ENCODE results near the gene SLC38A10. TPM values are rescaled to one million over a fixed set of nuclear protein-coding genes. Genes with fewer than 3 reads are reported as not detected.

The SLC38A10 gene
- total RNA-seq, 1 experiment from 2014 or later: 109 TPM

DNA sequence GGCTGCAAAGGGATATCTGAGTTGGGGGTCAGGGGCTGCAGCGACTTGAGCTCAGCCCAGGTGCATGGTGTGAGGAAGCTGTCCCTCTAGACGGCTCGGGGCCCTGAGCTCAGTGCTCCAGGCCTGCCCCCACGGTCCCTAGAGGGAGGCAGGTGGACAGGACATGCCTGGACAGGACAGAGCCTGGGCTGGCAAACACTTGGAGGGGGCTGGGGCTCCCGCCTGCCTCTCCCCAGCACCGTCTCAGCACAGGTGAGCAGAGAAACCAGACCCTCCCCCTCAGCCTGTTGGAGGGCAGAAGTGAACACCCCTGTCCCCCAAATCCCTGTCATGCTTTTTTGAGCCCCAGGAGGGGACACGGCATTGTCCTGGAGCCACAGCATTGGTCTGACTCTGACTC, 11.4 kb upstream of the SLC38A10 start:
- BruUV-seq (replicated peaks): no TSS peak
- DNase-seq (ENCODE audit: low read depth, low spot score) (no peak), ATAC-seq (no peak)
- CTCF ChIA-PET: interaction anchor here (1.0 to 2.7 kb wide), 2 partner anchors 11 to 23 kb away, joined by 3 to 9 read pairs; partner anchors contain the start of gene SLC38A10
- Histone ChIP-seq H3K4me2 (ENCODE audit: low read length) (peak overlapping the region; percentile 23), H3K9me2 (ENCODE audit: insufficient read depth) (no peaks in the 10 kb centered on the region), H2AFZ (ENCODE audit: low read depth, low read length, poor library complexity, severe bottlenecking) (no peak overlapping the region), H4K20me1 (ENCODE audit: insufficient read depth) (no peaks in the 10 kb centered on the region), H3K36me3 (ENCODE audit: control insufficient read depth in 1 of 2, insufficient read depth in 2 of 2, low read length in 2 of 2) (no peaks in the 10 kb centered on the region), H3K9ac (ENCODE audit: low read length) (0 out of 2 replicates have a peak overlapping the region, but pooled peaks have one; percentile 10), H3K4me3 (replicated peaks in 1 of 2; ENCODE audit: low read depth in 1 of 2, low read length in 2 of 2) (no peak overlapping the region), H3K27me3 (ENCODE audit: insufficient read depth, low read length) (no peaks in the 10 kb centered on the region), H3K27ac (ENCODE audit: low read depth, low read length) (peak overlapping the region; percentile 30; the same call in 1 of the 2 replicates), H3K79me2 (ENCODE audit: insufficient read depth, low read length) (no peaks in the 10 kb centered on the region; the same call in 1 of the 2 replicates), H3K9me3 (ENCODE audit: control insufficient read depth in 1 of 2, insufficient read depth in 1 of 2, low read depth in 1 of 2, low read length in 2 of 2) (no peaks in the 10 kb centered on the region), H3K4me1 (ENCODE audit: control insufficient read depth in 1 of 2, insufficient read depth in 2 of 2, low read length in 2 of 2) (peaks cover 33 to 43% of the 10 kb centered on the region in 2 experiments)
- TF ChIP-seq ZNF274 (IDR thresholded peaks at IDR 0.05; ENCODE audit: low read depth, low read length): no peak
- no peak for TF ChIP-seq ELF1 (IDR thresholded peaks at IDR 0.05; ENCODE audit: borderline replicate concordance, low read depth)
- no peak for TF ChIP-seq CEBPB (IDR thresholded peaks at IDR 0.05; ENCODE audit: low read depth)
- no peak for TF ChIP-seq YY1 (IDR thresholded peaks at IDR 0.05; ENCODE audit: extremely low read depth, insufficient replicate concordance, low read depth, low read length)
- TF ChIP-seq EGR1 (IDR thresholded peaks at IDR 0.05; ENCODE audit: low read depth): no peak
- TF ChIP-seq SP1 (IDR thresholded peaks at IDR 0.05; ENCODE audit: low read depth): no peak
- TF ChIP-seq CBX3 (IDR thresholded peaks at IDR 0.05; ENCODE audit: low read depth): no peak
- no peak for TF ChIP-seq POLR2AphosphoS5 (IDR thresholded peaks at IDR 0.05; ENCODE audit: low read depth, low read length)
- TF ChIP-seq, protein P1, sequence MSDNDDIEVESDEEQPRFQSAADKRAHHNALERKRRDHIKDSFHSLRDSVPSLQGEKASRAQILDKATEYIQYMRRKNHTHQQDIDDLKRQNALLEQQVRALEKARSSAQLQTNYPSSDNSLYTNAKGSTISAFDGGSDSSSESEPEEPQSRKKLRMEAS (IDR thresholded peaks at IDR 0.05): no peak
- TF ChIP-seq SRF (IDR thresholded peaks at IDR 0.05; ENCODE audit: low read depth): no peak
- TF ChIP-seq EZH2 (IDR thresholded peaks at IDR 0.05): no peak
- TF ChIP-seq, protein P2, sequence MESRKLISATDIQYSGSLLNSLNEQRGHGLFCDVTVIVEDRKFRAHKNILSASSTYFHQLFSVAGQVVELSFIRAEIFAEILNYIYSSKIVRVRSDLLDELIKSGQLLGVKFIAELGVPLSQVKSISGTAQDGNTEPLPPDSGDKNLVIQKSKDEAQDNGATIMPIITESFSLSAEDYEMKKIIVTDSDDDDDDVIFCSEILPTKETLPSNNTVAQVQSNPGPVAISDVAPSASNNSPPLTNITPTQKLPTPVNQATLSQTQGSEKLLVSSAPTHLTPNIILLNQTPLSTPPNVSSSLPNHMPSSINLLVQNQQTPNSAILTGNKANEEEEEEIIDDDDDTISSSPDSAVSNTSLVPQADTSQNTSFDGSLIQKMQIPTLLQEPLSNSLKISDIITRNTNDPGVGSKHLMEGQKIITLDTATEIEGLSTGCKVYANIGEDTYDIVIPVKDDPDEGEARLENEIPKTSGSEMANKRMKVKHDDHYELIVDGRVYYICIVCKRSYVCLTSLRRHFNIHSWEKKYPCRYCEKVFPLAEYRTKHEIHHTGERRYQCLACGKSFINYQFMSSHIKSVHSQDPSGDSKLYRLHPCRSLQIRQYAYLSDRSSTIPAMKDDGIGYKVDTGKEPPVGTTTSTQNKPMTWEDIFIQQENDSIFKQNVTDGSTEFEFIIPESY (IDR thresholded peaks at IDR 0.05; ENCODE audit: extremely low read depth, insufficient replicate concordance, low read length): no peak
- no peak for TF ChIP-seq TCF7L2 (IDR thresholded peaks at IDR 0.05; ENCODE audit: borderline replicate concordance, extremely low read depth, insufficient read depth, insufficient read length)
- TF ChIP-seq EZH2phosphoT487 (IDR thresholded peaks at IDR 0.05; ENCODE audit: borderline replicate concordance): no peak
- TF ChIP-seq FOSL1 (IDR thresholded peaks at IDR 0.05; ENCODE audit: low read depth): no peak
- POLR2A ChIA-PET: interaction anchor here (0.9 to 1.5 kb wide), 2 partner anchors 11 kb away, joined by 3 to 4 read pairs; partner anchors contain the start of gene SLC38A10
- RAD21 ChIA-PET (ENCODE audit: low non-redundant PET in 1 of 2, low total read pairs in 2 of 2, uncharacterized antibody in 2 of 2, unreplicated experiment in 2 of 2): no interaction called here
- intact Hi-C loops (cut with micrococcal nuclease): no loop called here
